NCI-H748 treated with DMSO at 0.1 percent for 48 hours (cell line): ENCODE data around the gene MAB21L3.

Experiments
- DNase-seq: peaks from one replicate; lab custom pipeline; 2025; lab: John Stamatoyannopoulos, UW

The MAB21L3 gene

DNA sequence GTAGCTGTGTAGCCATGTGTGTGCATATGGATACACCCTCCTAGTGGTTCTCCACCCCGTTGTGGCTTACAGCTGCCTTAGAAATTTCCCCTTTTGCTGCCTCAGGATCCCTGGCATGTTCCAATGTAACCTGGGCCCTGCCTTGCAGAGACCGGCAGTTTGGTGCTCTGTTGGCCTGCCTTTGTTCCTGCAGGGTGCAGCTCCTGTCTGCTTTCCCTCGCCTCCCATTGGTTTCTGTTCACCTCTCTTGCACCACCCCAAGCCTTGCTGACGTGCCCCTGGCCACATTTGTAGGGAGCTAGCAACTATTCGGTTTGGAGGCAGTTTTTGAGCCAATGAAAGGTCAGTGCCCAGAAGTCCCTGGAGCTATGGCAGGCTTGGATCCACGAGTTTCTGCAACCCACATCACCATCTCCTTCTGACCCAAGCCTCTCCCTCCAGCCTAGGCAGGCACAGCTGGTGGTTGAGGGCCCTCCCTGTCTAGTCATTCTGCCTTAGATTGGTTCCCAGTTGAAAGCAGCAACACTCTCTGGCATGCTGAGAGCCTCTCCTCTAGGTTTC lies 54.9 kb downstream of the MAB21L3 start:
- no peak for DNase-seq

DNA sequence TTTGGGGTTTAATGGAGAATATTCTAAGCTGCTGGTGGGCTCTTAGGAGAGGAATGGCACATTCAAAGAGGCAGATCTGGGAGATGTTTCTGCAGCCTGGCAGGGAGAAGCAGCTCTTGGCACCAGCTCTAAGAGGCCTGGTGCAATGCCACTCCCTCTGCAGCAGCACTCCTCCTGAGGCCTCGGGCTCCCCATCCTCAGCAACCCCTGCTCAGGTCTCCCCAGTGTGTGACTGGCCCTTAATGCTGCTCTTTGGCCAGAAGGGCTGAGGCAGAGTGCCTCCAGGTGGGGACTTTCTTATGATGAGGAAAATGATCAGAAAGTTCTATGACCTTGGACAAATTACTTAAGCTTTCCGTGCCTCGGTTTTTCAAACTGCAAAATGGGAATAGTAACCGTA lies 55.5 kb downstream of the MAB21L3 start:
- DNase-seq, result no peak

DNA sequence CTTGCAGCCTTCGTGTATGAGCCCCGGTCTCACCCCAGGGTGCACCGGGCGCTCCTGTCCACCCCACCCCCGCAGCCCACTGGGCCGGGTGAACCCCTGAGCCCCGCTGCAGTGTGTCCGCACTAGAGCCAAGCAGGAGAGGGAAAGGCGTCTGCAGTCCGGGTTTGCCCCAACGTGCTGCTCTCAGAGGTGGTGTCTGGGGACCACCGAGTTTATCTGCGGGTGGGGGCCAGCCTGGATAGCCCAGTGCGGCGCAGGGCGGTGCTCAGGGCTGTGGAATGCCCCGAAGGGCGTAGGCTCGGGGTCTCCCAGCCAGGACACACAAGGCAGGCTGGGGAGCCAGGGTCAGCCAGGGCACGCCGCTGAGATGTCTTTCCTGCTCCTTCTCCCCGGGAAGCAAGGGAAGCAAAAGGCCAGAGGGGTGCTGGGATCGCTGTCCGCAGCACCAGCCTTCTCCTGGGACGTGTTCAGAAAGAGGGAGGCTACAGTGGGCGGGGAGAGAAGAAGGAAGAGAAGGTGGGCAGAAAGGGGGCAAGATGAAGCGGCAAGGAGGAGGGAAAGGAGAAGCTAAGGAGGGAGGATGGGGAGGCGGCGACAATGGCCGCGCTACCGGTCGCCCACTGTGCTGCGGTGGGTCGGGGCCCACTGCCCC lies 56.6 kb downstream of the MAB21L3 start:
- DNase-seq, result no peak

DNA sequence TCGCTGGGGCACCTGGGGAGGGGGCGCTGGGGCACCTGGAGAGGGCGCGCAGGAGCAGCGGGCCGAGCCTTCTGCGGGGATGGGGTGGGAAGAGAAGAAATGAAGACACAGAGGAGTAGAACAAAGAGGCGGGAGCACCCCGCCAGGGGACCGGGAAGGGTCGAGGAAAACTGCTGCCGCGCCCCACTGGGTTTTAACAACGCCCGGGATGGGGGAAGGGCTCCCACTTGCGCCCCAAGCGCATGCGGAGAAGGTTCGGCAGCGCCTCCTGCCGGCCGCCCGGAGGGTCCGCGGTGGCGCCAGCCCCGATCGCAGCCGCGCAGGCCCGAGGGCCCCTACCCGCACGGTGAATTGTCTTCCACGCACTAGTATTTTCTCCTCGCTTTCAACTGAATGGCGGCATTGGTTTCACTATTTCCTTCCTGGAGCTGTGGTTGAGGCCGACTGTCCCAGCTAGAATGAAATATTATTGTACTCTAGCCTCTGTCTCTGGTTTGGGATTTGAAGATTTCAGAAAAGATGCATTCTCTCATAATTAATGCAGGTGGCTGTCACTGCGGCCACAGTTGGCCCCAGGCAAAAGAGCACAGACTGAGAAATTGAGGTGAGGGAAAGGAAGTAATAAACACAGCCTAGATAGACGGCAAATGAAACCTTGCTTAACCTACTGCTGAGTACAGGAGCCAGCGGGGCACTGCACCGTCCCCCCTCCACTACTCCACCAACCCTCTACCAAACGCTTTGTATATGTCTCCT lies 57.3 kb downstream of the MAB21L3 start:
- DNase-seq, result no peak

DNA sequence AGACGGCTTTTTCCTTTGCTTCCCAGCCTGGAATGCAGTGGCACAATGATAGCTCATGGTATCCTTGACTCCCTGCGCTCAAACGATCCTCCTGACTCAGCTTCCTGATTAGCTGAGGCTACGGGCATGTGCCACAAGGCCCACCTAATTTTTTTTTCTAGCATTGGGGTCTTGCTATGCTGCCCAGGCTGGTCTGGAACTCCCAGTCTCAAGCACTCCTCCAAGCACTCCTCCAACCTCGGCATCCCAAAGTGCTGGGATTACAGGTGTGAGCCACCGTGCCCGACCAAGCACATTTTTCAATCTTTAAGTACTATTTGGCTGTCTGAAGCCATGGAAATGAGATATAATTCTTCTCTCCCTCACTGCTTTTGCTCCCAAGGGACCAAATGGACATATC lies 58.7 kb downstream of the MAB21L3 start:
- DNase-seq, result no peak

DNA sequence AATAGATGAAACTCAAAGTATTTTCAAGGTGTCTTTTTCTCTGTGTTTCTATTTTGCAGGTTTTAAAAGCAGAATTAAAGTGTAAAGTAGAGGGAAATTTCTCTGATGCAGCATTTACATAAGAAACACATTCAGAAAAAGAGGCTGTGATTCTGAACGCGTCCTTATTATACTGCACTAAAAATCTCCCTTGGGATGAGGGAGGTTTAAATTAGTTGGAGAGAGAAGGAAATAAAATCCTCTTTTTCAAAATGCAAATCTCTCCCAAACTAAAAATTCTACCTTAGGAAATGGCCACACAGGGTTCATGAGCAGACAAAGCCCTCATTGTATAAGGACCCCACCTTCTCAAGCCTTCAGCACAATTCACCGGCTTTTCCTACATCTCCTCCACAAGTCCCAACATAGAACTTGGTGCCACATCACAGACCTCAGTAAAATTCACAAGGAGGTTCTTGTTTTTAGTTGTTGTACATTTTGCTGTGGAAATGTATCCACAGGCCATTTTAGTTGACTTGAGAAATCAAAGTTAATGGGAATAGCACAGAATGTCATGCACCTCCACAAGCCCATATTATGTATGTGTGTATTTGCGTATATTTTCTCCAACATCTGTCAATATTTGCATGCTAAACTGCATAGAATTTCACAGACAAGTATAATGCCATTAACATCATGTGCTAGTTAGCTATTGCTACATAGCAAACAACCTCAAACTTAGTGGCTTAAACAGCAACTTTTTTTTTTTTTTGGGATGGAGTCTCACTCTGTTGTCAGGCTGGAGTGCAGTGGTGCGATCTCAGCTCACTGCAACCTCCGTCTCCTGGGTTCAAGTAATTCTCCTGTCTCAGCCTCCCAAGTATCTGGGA lies 59.8 kb downstream of the MAB21L3 start:
- DNase-seq, result no peak

DNA sequence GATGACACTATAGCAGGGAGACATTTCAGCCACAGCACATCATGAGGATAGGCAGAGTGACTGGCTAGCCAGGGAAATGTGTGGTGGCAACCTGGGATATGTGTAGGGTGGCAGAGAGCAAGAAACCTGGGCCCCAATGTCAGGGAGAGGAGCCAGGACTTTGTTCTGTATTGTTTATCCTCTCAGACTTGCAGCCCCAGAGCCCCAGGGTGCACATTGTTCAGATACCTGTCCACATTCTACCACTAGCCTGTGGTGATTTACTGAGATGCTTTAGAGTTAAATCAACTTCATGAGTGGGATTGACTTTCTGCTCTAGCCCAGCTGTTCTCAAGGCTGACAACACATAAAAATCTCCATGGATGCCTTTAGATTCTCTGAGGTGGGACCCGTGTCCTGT lies 61.5 kb downstream of the MAB21L3 start:
- DNase-seq, result no peak

DNA sequence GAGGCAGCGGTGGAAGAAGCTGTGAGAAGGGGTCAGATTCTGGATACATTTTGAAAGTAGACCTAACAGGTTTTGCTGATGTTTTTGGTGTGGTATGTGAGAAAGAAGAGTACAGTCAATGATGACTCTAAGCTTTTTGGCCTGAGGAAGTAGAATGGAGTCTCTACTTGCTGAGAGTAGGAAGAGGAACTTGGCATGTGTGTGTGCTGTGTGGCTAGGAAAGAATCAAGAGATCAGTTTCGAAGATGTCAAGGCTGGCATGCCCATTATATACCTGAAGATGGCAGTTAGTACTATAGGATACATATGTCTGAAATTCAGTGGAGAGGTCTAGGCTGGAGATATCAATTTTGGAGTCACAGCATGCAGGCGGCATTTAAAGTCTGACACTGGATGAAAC lies 64.4 kb downstream of the MAB21L3 start:
- no peak for DNase-seq

DNA sequence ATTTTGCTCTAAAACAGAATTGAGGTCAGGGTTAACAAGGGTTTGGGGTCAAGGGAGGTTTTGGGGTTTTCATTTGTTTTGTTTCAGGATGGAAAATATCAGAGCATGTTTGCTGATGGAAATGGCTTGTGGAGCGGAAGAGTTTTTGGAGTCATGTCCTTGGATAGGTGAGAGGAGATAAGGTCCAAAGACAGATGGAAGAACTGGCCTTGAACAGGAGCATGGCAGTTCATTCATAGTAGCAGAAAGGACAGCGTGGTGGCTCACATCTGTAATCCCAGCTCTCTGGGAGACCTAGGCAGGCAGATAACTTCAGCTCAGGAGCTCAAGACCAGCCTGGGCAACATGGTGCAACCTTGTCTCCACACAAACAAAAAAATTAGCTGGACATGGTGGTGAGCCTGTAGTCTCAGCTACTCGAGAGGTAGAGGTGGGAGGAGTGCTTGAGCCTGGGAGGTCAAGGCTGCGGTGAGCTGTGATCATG lies 65.1 kb downstream of the MAB21L3 start:
- no peak for DNase-seq

DNA sequence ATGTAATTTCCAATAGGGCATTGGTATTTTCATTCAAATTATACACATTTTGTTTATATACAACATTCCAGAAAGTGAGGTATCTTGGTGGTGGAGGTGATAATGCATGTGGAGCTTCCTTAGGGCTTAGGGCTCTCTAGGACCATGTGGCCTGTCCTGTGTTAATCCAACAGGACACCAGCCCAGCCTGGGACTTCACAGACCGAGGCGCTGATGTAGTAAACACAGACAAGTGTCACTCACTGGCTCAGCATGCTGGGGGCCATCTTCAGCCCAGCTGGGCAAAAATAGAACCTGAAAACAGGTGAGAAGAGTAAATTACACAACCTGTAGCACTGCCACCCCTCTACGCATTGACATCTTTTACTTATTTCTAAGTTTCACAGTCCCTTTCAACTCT lies 66.7 kb downstream of the MAB21L3 start:
- no peak for DNase-seq

DNA sequence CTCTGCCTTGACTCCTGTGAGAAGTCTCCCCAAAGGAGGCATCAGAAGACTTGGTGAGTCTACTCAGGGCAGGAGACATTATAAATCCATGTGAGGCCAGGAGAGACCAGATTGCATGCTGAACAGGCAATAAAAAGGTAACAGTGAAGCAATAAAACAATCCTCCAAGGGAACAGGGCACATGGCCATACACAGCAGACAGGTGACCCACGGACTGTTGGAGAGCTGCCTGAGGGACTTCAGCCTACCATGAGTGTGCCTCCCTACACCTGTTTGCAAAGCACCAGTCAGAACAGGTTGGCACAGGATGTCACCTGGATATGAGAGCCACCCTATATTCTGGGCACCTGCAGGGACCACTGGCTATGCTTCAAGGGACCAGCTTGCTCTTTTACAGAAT lies 67.6 kb downstream of the MAB21L3 start:
- no peak for DNase-seq

DNA sequence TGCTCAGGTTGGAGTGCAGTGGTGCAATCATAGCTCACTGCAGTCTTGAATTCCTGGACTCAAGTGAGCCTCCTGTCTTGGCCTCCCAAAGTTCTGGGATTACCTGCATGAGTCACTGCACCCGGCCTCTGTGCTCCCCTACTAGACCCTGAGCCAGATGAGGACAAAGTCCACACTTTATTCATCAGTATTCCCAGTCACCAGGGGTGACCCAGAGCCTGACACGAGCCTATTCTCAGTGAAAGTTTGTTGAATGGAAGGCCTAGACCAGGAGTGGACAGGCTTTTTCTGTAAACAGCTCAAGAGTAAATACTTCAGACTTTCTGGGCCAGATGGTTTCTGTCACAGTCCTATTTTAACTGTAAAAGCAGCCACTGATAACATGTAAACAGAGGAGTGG lies 68.2 kb downstream of the MAB21L3 start:
- no peak for DNase-seq

DNA sequence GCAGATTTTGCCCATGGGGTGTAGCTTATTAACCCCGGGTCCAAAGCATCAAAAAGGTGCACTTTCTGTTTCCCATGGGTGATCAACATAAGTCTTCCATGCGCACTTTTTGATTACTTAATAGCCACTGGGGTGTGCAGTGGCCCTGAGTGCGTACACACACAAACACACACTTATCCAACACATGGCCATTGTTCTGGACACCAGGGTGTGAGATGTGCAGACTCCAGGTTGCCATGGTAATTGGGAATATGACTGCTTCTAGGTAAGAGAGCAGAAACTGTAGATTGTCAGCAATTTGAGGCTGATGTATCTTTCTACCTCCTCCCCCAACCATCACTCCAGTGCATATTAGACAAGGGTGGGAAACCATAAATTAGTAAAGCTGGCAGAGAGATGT lies 68.8 kb downstream of the MAB21L3 start:
- DNase-seq, result peak; percentile 43

DNA sequence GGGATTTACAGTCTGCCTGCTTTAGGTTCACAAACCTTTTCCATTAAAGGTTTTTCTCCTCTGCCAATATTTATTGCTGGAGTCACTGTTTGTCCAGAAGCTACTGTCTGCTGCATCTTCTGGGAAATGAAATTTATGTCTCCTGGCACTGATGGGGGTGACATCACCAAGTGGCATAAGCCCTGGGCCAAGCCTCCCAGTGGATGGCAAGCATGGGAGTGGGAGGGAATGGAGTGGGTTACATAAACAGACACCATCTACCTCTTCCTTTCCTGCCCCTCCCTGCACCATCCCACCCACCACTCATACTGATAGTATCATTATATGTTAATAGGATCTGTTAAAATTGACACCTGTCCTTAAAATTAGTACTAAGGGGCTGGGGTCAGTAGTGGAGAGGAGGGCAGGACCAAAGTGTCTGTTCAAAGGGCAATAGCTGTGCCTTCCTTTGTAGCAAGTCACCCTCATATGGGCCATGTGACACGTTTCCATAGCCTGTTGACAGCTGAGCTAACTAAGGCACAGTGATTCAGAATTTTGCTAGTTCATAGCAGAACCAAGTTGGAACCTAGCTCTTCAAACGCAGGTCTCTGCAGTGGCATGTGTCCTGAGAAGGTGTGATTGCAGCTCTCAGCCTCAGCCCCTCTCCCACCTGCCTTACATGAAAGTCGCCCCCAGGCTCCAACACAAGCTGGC lies 71.0 kb downstream of the MAB21L3 start:
- DNase-seq, result no peak
